Left cardiac atrium (tissue), 4 donors: ENCODE results near the gene NXF2. TPM values are rescaled to one million over a fixed set of nuclear protein-coding genes. Genes with fewer than 3 reads are reported as not detected.
"Not testable (repeated sequence)": the region's sequence is repeated elsewhere in the genome, so short reads cannot be mapped to it uniquely, and the experiment has no call there.

Experiments
- ATAC-seq, 2 donors: fragments of 200-7000 bp; cut with Tn5 transposase; one replicate each; pipeline ENCODE4 v1.9.1; 2020; ENCODE audit warnings: mild to moderate bottlenecking in 2 of 2, moderate library complexity in 2 of 2
- DNase-seq: peaks from one replicate; pipeline ENCODE4 v3.0.0-alpha.2; 2020
- intact Hi-C, 2 donors: fragments of 100-400 bp; cut with DNase I; formaldehyde crosslinking; loops; one replicate each; pipeline versions ENCODE4 v1.14.1 to v1.15.1; 2022 to 2023
- long read RNA-seq: library from polyadenylated mRNA; unstranded; transcript quantifications from one replicate; pipeline ENCODE4 v2.0.0, GENCODE V29; 2021
- total RNA-seq, 2 donors: library from RNA; stranded (reverse); fragmentation: NEBNext Ultra II Directional; extraction: Animal tissue kit (Norgen Biotek cat#: 25700); gene quantifications; one replicate each; pipeline ENCODE4 v1.2.1, GENCODE V29; 2021
- donor health status: DM: no; HTN: yes; CAD: no.
- donor health status: DM: no; HTN: yes; CAD: no; lungs with severe emphysema.
- donor health status: DM: yes; HTN: yes; CAD: no.
- donor health status: Dilated cardiomyopathy.

The NXF2 gene, protein sequence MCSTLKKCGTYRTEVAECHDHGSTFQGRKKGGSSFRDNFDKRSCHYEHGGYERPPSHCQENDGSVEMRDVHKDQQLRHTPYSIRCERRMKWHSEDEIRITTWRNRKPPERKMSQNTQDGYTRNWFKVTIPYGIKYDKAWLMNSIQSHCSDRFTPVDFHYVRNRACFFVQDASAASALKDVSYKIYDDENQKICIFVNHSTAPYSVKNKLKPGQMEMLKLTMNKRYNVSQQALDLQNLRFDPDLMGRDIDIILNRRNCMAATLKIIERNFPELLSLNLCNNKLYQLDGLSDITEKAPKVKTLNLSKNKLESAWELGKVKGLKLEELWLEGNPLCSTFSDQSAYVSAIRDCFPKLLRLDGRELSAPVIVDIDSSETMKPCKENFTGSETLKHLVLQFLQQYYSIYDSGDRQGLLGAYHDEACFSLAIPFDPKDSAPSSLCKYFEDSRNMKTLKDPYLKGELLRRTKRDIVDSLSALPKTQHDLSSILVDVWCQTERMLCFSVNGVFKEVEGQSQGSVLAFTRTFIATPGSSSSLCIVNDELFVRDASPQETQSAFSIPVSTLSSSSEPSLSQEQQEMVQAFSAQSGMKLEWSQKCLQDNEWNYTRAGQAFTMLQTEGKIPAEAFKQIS
- total RNA-seq: not detected
- long read RNA-seq: 0 reads

DNA sequence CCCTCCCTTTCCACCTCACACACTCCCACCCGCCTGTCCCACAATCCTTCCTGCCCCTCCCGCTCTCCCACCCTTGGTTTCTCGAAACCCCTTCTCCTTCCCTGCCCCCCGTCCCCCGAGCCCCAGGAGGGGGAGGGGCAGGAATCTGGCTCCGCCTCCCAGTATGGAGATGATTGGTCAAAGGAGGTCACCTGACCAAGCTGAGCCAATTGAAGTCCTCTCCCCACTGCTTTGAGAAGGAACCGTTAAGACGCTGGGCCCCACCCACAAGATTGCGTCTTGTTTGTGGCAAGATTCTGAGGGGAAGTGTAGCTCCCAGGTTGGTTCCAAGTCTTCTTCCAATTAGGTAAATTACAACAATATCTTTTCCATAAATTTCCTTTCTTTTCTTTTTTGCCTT, at the start of gene NXF2:
NXF2 (plus strand) TSS at position 275 of the 400 bp plus-strand sequence. CDS start 59,912 bp downstream, outside the sequence.
- intact Hi-C loops, ATAC-seq, DNase-seq: not testable (repeated sequence)

DNA sequence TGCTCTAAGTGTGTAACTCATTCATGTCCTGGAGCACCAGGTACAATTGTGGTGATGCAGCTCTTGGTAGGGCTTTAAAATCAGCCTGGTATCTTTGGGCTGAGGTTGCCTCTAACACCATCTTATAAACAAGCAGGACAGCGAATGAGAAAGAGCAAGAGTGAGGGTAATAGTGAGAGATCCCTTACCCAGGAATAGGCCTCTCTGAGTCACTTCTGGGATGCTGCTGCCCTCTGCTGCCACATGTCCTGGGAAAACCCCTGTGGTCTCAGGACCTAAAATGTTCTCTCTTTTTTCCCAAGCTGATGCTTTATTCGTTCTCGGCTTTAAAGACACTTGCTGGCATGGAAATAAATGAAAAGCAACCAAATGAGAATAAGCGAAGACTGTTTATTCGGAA, 39.0 kb upstream of the NXF2 start:
- DNase-seq, intact Hi-C loops: not testable (repeated sequence)
- ATAC-seq: peak in 1 of 2 donors; percentile 50

DNA sequence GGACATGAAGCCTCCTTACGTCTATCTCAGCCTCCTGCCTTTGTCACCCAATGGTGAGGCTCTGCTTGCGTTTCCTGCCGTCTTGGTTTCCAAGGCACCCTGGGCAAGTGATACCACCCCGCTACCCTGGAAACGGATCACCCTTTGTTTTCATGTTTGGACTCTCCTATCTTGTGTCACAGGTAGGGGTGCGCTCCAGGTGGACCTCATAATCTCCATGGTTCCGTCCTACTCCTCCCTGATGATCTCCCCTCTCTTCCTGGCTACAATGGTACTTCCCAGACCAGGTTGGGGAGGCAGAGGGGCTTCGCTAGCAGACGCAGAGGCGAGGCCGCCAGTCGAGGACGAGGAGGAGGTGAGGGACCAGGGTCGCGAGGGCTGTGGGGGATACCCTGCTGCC, 32.0 kb upstream of the NXF2 start, which contains the start of gene TCP11X1:
TCP11X1 (plus strand) TSS at position 316 of the 400 bp plus-strand sequence.
- DNase-seq, intact Hi-C loops, ATAC-seq: not testable (repeated sequence)

GRCh38 chrX:102216497-102216896, 30.5 kb upstream of the NXF2 start:
- DNase-seq, ATAC-seq, intact Hi-C loops: not testable (repeated sequence)

DNA sequence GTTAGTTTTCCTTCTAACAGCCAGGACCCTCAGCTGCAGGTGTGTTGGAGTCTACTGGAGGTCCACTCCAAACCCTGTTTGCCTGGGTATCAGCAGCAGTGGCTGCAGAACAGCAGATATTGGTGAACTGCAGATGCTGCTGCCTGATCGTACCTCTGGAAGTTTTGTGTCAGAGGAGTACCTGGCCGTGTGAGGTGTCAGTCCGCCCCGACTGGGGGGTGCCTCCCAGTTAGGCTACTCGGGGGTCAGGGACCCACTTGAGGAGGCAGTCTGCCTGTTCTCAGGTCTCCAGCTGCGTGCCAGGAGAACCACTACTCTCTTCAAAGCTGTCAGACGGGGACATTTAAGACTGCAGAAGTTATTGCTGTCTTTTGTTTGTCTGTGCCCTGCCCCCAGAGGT, 11.3 kb upstream of the NXF2 start:
- intact Hi-C loops, DNase-seq, ATAC-seq: not testable (repeated sequence)

DNA sequence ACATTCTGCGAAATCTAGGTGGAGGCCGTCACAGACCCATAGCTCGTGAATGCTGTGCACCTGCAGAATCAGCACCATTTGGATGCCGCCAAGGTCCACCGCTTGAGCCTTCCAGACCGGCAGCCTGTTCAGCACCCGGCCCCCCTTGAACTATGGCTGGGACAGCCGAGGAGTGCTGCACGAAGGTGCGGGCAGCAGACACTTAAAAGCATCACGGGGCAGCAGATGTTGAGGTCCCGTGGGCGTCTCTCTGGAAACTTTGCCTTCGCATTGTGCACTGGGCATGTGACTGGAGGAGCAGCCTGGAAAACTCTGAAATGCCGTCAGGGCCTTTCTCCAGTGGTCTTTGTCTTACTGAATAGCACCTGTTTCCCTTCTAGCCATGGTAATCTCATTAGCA, 6.7 kb upstream of the NXF2 start:
- ATAC-seq, intact Hi-C loops, DNase-seq: not testable (repeated sequence)

GRCh38 chrX:102272231-102272630, 25.3 kb downstream of the NXF2 start:
- ATAC-seq, intact Hi-C loops, DNase-seq: not testable (repeated sequence)

- intact Hi-C loops: no loop called here
- DNase-seq (no peak), ATAC-seq (no peak)
Observed at GRCh38 chrX:102338162-102338561, 91.2 kb downstream of the NXF2 start.

GRCh38 chrX:102339312-102340298, 92.6 kb downstream of the NXF2 start:
- DNase-seq (peak; percentile 16), ATAC-seq (no peak)
- intact Hi-C loops: no loop called here

GRCh38 chrX:102341867-102342266, 94.9 kb downstream of the NXF2 start:
- no peak for ATAC-seq
- intact Hi-C loops: no loop called here
- no peak for DNase-seq

DNA sequence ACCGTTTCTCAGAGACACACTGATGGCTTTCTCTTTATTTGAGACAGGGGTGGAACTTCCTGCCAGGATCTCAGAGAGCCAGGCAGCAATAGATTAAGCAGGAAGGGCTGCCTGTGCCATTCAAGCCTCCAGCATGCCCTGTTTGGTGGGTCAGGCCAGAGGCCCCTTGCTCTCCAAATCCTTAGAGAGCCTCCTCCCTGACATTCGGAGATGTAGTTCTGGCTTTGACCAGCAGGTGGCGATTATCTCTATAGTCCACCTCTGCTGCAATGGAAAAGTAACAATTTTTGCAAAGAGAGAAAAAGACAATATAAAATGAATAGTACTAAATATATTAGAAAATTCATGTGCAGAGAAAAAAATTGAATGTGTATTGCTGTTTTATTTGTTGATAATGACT, 98.9 kb downstream of the NXF2 start:
- DNase-seq (peak; percentile 61), ATAC-seq (no peak)
- intact Hi-C loops: no loop called here

Other genes starting within 250 kb of the NXF2 start
- 10 to 100 TPM in 1 of 2 donors, 1 to 10 TPM in 1; 2.7 to 14.5 TPM for gene TCEAL2, start 121.5 kb upstream of the NXF2 start, total RNA-seq
- gene TCEAL6, start 104.7 kb upstream of the NXF2 start, total RNA-seq: under 1 TPM in 1 of 2 donors, not detected in 1; 0.31 TPM
- 1 to 10 TPM; 1.4 to 4.3 TPM for gene BEX5, start 91.2 kb upstream of the NXF2 start, total RNA-seq
- not detected for gene TCP11X1, start 31.9 kb upstream of the NXF2 start, total RNA-seq
- not detected for gene NXF2B, start 192.8 kb downstream of the NXF2 start, total RNA-seq
- gene TCP11X2, start 224.6 kb downstream of the NXF2 start, total RNA-seq: not detected